ENCODE measurements around the gene SLC24A3. TPM values are rescaled to one million over a fixed set of nuclear protein-coding genes. Genes with fewer than 3 reads are reported as not detected.

The SLC24A3 gene
- total and polyA plus RNA-seq, 2 experiments from 2014 or later, result 0.81 to 2.5 TPM

DNA sequence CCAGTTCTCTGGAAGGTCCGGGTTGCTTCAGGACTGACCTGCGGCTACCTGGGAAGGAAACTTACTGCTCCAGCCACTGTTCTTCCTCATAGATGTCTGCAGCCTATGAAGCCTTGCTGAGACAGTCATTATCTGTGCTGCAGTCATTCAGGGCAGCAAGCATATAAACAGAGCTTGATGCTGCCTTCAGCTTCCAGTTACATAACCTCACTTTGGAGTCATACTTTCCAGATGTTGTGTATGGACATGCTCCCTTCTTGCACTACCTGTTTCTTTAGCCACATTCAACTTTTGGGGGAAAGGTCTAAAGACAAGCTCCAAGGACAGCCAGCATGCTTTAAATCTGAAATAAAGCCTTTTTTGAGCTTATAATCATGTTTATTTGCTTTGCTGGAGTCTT lies 98.1 kb downstream of the SLC24A3 start:
- Histone ChIP-seq H3F3A (replicated peaks; ENCODE audit: low read depth) (no peaks in the 10 kb centered on the region), H3K27ac (ENCODE audit: low read depth) (no peak overlapping the region), H3K4me2 (no peak overlapping the region), H3K27me3 (ENCODE audit: insufficient read depth) (no peaks in the 10 kb centered on the region), H2AFZ (no peak overlapping the region), H3K4me1 (ENCODE audit: insufficient read depth) (no peaks in the 10 kb centered on the region), H3K79me2 (replicated peaks; ENCODE audit: insufficient read depth) (no peaks in the 10 kb centered on the region), H3K4me3 (no peak overlapping the region), H3K36me3 (ENCODE audit: insufficient read depth) (no peaks in the 10 kb centered on the region), H4K20me1 (replicated peaks; ENCODE audit: insufficient read depth) (no peaks in the 10 kb centered on the region), H3K9me2 (ENCODE audit: insufficient read depth) (peaks cover 31% of the 10 kb centered on the region)
- Mint-ChIP-seq H3K4me1 (no peaks in the 10 kb centered on the region), H3K27me3 (ENCODE audit: insufficient read depth, low read depth, poor library complexity) (no peaks in the 10 kb centered on the region), H3K36me3 (ENCODE audit: low read depth) (no peaks in the 10 kb centered on the region), H3K4me3 (no peak overlapping the region), H3K27ac (no peak overlapping the region), H3K9me3 (no peaks in the 10 kb centered on the region)
- TF ChIP-seq, protein P1, sequence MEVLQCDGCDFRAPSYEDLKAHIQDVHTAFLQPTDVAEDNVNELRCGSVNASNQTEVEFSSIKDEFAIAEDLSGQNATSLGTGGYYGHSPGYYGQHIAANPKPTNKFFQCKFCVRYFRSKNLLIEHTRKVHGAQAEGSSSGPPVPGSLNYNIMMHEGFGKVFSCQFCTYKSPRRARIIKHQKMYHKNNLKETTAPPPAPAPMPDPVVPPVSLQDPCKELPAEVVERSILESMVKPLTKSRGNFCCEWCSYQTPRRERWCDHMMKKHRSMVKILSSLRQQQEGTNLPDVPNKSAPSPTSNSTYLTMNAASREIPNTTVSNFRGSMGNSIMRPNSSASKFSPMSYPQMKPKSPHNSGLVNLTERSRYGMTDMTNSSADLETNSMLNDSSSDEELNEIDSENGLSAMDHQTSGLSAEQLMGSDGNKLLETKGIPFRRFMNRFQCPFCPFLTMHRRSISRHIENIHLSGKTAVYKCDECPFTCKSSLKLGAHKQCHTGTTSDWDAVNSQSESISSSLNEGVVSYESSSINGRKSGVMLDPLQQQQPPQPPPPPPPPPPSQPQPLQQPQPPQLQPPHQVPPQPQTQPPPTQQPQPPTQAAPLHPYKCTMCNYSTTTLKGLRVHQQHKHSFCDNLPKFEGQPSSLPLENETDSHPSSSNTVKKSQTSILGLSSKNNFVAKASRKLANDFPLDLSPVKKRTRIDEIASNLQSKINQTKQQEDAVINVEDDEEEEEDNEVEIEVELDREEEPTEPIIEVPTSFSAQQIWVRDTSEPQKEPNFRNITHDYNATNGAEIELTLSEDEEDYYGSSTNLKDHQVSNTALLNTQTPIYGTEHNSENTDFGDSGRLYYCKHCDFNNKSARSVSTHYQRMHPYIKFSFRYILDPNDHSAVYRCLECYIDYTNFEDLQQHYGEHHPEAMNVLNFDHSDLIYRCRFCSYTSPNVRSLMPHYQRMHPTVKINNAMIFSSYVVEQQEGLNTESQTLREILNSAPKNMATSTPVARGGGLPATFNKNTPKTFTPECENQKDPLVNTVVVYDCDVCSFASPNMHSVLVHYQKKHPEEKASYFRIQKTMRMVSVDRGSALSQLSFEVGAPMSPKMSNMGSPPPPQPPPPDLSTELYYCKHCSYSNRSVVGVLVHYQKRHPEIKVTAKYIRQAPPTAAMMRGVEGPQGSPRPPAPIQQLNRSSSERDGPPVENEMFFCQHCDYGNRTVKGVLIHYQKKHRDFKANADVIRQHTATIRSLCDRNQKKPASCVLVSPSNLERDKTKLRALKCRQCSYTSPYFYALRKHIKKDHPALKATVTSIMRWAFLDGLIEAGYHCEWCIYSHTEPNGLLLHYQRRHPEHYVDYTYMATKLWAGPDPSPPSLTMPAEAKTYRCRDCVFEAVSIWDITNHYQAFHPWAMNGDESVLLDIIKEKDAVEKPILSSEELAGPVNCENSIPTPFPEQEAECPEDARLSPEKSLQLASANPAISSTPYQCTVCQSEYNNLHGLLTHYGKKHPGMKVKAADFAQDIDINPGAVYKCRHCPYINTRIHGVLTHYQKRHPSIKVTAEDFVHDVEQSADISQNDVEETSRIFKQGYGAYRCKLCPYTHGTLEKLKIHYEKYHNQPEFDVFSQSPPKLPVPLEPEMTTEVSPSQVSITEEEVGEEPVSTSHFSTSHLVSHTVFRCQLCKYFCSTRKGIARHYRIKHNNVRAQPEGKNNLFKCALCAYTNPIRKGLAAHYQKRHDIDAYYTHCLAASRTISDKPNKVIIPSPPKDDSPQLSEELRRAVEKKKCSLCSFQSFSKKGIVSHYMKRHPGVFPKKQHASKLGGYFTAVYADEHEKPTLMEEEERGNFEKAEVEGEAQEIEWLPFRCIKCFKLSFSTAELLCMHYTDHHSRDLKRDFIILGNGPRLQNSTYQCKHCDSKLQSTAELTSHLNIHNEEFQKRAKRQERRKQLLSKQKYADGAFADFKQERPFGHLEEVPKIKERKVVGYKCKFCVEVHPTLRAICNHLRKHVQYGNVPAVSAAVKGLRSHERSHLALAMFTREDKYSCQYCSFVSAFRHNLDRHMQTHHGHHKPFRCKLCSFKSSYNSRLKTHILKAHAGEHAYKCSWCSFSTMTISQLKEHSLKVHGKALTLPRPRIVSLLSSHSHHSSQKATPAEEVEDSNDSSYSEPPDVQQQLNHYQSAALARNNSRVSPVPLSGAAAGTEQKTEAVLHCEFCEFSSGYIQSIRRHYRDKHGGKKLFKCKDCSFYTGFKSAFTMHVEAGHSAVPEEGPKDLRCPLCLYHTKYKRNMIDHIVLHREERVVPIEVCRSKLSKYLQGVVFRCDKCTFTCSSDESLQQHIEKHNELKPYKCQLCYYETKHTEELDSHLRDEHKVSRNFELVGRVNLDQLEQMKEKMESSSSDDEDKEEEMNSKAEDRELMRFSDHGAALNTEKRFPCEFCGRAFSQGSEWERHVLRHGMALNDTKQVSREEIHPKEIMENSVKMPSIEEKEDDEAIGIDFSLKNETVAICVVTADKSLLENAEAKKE (CRISPR knock-in tag; IDR thresholded peaks at IDR 0.05), result no peak
- TF ChIP-seq EZH2 (IDR thresholded peaks at IDR 0.05; ENCODE audit: low read depth, unreplicated experiment) (no peak), STAT1 (IDR thresholded peaks at IDR 0.05; ENCODE audit: unreplicated experiment) (no peak), EZH2phosphoT487 (IDR thresholded peaks at IDR 0.05; ENCODE audit: unreplicated experiment) (no peak), JUNB (IDR thresholded peaks at IDR 0.05; ENCODE audit: unreplicated experiment) (no peak), NANOG (IDR thresholded peaks at IDR 0.05; ENCODE audit: borderline replicate concordance) (no peak), ZNF331 (CRISPR knock-in tag; IDR thresholded peaks at IDR 0.05; ENCODE audit: low read depth) (no peak), POLR2AphosphoS5 (IDR thresholded peaks at IDR 0.05; ENCODE audit: low read depth) (no peak), ZNF114 (CRISPR knock-in tag; IDR thresholded peaks at IDR 0.05) (no peak), CREB1 (CRISPR knock-in tag; IDR thresholded peaks at IDR 0.05; ENCODE audit: low read depth) (no peak)
- TF ChIP-seq, protein P2, sequence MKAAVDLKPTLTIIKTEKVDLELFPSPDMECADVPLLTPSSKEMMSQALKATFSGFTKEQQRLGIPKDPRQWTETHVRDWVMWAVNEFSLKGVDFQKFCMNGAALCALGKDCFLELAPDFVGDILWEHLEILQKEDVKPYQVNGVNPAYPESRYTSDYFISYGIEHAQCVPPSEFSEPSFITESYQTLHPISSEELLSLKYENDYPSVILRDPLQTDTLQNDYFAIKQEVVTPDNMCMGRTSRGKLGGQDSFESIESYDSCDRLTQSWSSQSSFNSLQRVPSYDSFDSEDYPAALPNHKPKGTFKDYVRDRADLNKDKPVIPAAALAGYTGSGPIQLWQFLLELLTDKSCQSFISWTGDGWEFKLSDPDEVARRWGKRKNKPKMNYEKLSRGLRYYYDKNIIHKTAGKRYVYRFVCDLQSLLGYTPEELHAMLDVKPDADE (IDR thresholded peaks at IDR 0.05), result no peak
- TF ChIP-seq, protein P3, sequence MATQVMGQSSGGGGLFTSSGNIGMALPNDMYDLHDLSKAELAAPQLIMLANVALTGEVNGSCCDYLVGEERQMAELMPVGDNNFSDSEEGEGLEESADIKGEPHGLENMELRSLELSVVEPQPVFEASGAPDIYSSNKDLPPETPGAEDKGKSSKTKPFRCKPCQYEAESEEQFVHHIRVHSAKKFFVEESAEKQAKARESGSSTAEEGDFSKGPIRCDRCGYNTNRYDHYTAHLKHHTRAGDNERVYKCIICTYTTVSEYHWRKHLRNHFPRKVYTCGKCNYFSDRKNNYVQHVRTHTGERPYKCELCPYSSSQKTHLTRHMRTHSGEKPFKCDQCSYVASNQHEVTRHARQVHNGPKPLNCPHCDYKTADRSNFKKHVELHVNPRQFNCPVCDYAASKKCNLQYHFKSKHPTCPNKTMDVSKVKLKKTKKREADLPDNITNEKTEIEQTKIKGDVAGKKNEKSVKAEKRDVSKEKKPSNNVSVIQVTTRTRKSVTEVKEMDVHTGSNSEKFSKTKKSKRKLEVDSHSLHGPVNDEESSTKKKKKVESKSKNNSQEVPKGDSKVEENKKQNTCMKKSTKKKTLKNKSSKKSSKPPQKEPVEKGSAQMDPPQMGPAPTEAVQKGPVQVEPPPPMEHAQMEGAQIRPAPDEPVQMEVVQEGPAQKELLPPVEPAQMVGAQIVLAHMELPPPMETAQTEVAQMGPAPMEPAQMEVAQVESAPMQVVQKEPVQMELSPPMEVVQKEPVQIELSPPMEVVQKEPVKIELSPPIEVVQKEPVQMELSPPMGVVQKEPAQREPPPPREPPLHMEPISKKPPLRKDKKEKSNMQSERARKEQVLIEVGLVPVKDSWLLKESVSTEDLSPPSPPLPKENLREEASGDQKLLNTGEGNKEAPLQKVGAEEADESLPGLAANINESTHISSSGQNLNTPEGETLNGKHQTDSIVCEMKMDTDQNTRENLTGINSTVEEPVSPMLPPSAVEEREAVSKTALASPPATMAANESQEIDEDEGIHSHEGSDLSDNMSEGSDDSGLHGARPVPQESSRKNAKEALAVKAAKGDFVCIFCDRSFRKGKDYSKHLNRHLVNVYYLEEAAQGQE (IDR thresholded peaks at IDR 0.05; ENCODE audit: unreplicated experiment), result no peak
- TF ChIP-seq, protein P4, sequence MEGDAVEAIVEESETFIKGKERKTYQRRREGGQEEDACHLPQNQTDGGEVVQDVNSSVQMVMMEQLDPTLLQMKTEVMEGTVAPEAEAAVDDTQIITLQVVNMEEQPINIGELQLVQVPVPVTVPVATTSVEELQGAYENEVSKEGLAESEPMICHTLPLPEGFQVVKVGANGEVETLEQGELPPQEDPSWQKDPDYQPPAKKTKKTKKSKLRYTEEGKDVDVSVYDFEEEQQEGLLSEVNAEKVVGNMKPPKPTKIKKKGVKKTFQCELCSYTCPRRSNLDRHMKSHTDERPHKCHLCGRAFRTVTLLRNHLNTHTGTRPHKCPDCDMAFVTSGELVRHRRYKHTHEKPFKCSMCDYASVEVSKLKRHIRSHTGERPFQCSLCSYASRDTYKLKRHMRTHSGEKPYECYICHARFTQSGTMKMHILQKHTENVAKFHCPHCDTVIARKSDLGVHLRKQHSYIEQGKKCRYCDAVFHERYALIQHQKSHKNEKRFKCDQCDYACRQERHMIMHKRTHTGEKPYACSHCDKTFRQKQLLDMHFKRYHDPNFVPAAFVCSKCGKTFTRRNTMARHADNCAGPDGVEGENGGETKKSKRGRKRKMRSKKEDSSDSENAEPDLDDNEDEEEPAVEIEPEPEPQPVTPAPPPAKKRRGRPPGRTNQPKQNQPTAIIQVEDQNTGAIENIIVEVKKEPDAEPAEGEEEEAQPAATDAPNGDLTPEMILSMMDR (conservative IDR thresholded peaks at IDR 0.05; ENCODE audit: low read depth in 2 of 2), result no peak
- DNase-seq (ENCODE audit: low spot score) (no peak), ATAC-seq (no peak)
